Measurements from ENCODE around the gene LARGE1.

GRCh38 chr22:33271390-33272161 lies 648.7 kb downstream of the LARGE1 start:
- TF ChIP-seq EZH2 (IDR thresholded peaks at IDR 0.05; ENCODE audit: insufficient read depth, poor library complexity, severe bottlenecking), result no peak
- no peak for TF ChIP-seq EZH2phosphoT487 (IDR thresholded peaks at IDR 0.05; ENCODE audit: insufficient read depth, low read depth)

All from GM23248 (cell line).